COR-L47 (cell line): ENCODE data around the gene DNASE2.

ENCODE experiments used
- DNase-seq: peaks from one replicate; lab custom pipeline; 2025; lab: John Stamatoyannopoulos, UW

DNASE2 gene

DNA sequence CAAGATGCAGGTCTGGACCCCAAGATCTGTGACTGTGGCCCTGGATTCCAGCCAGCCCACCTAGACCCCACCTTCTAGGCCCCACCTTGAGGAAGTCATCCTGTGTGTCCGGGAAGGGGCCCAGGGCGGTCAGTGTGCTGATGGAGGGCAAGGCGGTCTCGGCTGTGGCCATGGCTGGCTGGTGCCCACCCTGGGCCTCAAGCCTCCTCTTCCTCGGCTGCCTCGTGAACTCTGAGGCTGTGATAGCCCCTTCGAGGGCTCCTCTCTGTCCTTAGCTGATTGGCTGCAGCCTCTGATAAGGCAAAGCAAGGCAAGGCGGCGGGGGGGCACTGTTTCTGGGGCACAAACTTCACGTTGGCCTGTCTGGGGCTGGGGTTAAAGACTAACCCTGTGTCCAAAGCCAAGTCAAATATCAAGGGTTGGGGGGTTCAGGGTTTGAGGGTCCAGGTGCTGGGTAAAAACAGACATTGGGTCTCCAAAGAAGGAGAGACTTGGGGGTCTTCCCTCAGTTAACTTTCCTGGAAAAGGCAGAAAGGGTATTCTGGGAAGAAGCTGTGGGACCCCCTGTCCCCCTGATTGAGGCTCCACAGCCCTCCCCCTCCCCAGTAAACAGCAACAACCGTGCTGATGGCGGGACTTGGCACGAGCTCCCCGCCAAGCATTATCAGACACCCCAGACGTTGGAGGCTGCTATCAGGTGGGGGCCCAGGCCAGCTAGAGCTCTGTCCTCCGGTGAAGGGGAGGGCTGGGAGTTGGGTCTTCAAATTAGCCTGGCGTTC is 5.9 kb upstream of the DNASE2 start, which contains the start of gene KLF1:
Gene KLF1, minus strand, starts transcription at position 233 of the 779 bp plus-strand sequence. Its CDS starts 61 bp downstream, at position 172.
- no peak for DNase-seq

DNA sequence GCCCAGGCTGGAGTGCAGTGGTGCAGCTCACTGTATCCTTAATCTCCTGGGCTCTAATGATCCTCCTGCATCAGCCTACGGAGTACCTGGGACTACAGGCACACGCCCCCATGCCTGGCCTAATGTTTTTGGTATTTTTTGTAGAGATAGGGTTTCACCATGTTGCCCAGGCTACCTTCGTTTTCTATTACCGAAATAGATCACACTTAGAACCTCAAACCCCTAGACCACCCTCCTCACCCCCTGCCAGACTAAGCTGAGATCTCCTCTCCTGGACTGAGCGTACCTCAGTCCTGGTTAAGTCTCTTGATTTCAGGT is 5.4 kb upstream of the DNASE2 start:
- no peak for DNase-seq

DNA sequence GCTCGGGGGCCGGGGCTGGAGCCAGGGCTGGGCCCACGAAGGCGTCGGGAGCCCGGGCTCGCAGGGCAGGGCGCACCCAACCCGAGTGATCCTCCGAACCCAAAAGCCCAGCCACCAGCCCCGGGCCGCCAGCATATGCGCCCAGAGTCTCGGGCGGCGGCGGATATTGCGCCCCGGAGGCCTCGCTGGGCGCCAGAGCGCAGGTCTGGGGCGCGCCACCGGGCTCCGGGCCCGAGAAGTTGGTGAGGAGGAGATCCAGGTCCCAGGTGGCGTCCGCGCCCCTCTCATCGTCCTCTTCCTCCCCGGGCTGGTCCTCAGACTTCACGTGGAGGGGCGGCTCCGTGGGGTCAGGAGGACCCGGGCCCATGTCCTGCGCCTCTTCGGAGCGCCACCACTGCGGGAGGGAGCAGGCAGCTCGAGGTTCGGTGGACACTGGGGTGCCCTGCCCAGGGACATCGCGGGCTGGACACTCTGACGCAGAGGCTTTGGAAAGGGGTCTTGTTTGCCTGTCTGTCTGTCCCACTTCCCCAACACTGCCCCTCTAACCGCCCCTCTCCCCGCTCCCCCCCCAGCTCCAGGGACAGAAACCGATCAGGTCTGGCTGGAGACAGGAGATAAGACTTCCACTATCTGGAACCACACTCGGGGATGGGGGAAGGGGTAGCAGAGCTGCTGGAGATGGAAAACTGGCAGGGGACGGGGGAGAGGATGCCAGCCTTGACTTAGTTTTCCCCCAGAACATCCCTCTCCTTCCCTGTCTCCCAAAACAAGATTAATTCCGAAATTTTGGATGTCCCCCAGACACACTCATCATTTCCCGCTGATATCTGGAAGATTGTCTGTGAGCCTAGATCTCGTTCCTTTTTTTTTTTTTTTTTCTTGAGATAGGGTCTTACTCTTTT is 4.8 kb upstream of the DNASE2 start:
- DNase-seq, result no peak

DNA sequence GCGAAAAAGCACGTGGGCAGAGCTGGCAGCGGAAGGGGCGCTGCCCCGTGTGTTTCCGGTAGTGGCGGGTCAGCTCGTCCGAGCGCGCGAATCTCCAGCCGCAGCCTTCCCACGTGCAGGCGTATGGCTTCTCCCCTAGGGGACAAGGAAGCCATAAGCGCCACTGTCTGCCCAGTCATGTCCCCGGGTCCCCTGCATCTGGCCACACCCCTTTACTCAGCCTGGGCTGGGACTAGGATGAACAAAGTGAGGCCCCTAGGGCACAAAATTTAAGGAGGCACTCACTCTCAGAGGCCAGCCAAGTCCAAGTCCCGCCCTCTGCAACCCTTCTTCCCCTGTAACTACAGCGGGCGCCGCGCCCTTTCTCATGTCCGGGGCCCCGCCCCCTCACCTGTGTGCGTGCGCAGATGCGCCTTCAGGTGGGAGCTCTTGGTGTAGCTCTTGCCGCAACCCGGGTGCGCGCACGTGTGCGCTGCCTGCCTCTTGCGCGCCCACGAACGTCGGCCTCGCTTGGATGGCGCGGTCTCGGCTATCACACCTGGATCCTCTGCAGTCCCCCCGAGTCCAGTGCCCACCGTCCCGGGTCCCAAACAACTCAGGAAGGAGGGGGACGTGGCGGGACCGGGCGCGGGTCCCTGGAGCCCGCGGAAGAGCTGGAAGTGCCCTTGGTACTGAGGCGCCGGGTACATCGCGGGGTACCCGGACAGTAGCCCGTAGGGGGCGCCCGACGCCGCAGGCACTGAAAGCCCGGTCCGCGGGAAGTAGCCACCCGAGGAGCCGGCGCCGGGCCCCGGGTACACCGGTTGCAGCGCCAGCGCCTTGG is 3.9 kb upstream of the DNASE2 start:
- DNase-seq, result peak; percentile 97

DNA sequence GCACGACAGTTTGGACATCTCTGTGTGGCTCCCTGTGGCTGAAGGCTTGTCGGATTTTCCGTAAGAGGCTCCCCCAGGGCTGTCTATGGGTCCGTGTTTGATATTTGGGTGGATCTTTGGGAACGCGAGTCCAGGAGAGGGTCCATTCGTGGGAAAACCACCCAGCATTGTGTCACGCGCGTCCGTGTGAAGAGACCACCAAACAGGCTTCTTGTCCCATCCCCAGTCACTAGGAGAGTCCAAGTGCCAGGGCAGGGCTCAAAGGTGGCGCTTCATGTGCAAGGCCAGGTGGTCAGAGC is 3.3 kb upstream of the DNASE2 start:
- no peak for DNase-seq

- DNase-seq, result no peak
Measured at GRCh38 chr19:12884202-12884601, 3.0 kb upstream of the DNASE2 start.

DNA sequence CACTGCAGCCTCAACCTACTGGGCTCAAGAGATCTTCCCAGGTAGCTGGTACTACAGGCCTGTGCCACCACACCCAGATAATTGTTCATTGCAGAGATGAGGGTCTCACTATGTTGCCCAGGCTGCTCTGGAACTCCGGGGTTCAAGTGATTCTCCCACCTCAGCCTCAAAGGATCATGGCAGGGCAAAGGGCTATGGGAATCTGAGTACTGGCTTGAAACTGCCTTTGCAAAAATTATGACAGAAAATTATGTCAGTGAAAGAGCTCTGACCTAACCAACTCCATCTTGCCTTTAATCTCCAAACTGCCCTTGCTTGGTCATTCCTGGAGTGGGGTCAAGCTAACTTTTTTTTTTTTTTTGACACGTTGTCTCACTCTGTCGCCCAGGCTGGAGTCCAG is 1.3 kb upstream of the DNASE2 start:
- DNase-seq, result no peak

DNA sequence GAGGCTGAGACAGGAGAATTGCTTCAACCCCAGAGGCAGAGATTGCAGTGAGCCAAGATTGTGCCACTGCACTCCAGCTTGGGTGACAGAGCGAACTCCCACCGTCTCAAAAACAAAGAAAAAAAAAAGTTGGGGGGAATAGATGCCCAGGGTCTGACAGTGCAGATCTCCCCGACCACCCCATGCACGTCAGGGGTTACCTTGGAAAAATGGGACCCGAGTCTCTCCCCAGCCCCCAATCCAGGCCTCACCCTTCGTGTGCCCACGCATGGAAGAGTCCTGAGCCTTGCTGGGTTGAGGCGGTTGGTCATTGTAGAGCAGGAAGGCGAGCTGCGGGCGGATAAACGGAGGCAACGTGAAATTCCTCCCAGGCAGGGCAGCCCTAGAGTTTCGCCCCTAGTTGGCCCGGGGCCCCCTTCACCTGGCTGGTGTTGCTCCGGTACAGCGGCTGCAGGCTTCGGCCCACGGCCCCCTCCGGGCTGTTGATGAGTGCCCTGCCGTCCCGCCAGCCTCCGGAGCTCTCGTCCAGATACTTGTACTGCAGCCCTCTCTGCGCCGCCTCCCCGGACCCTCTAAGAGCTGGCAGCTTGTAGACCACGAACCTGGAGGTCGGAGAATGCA is 588 bp downstream of the DNASE2 start:
- no peak for DNase-seq

- no peak for DNase-seq
Measured at GRCh38 chr19:12875086-12875485, 6.2 kb downstream of the DNASE2 start.

DNA sequence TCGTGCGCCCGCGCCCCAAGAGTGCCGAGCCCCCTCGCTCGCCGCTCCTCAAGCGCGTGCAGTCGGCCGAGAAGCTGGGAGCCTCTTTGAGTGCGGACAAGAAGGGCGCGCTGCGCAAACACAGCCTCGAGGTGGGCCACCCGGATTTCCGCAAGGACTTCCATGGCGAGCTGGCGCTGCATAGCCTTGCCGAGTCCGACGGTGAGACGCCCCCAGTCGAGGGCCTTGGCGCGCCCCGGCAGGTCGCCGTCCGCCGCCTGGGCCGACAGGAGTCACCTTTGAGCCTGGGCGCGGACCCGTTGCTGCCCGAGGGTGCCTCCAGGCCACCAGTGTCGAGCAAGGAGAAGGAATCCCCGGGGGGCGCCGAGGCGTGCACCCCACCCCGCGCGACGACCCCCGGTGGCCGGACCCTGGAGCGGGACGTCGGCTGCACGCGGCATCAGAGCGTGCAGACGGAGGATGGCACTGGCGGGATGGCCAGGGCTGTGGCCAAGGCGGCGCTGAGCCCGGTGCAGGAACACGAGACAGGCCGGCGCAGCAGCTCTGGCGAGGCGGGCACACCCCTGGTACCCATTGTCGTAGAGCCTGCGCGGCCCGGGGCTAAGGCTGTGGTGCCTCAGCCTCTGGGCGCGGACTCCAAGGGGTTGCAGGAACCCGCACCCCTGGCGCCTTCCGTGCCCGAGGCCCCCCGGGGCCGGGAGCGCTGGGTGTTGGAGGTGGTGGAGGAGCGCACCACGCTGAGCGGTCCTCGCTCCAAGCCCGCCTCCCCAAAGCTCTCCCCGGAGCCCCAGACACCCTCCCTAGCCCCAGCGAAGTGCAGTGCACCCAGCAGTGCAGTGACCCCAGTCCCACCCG is 7.1 kb downstream of the DNASE2 start:
- no peak for DNase-seq

DNA sequence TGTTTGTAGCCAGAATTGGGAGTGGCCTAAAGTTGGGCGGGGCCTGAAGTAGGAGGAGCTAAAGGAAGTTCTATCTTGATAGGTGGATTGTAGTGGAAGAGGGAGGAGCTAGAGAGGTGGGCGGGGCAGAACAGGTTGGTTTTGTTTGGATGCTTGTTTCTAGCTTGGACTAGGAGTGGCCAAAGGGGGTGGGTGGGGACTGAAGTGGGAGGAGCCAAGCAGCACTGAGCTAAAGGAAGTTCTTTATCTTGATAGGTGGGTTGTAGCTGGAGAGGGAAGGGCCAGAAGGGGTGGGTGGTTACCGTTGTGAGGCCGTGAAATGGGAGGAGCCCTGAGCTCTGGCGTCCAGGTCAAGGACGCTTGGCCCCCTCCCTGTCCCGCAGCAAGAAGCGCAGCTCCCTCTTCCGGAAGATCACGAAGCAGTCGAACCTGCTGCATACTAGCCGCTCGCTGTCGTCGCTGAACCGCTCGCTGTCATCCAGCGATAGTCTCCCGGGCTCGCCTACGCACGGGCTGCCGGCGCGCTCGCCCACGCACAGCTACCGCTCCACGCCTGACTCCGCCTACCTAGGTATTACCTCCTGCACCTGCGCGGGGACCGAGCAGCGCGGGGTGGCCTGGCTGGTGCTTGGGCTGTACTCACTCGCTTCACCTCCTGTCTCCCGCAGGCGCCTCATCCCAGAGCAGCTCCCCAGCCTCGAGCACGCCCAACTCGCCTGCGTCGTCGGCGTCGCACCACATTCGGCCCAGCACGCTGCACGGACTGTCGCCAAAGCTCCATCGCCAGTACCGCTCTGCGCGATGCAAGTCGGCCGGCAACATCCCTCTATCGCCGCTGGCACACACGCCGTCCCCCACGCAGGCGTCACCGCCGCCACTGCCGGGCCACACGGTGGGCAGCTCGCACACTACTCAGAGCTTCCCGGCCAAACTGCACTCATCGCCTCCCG is 8.0 kb downstream of the DNASE2 start:
- DNase-seq, result no peak

GRCh38 chr19:12872255-12872654 is 9.0 kb downstream of the DNASE2 start:
- no peak for DNase-seq

- no peak for DNase-seq
Measured at GRCh38 chr19:12871681-12872080, 9.6 kb downstream of the DNASE2 start.

DNA sequence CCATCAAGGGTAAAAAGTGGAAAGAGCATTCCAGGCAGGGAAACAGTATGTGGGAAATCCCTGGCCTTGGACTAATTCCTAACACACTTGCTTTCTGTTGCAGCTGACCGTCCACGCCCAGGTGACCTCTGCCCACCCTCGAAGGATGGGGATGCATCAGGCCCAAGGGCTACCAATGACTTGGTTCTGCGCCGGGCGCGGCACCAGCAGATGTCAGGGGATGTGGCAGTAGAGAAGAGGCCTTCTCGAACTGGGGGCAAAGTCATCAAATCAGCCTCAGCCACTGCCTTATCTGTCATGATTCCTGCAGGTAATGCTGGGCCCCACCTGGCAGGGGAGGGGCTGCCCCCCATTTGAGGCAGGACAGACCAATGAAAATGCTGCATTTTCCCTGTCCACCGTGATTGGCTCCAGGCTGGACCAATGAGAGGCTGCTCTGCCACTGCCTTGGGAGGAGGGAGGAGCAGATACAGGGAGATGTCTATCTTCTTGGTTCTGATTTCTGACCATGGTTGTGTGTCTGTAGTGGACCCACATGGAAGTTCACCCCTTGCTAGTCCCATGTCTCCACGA is 12.6 kb downstream of the DNASE2 start:
- no peak for DNase-seq

GRCh38 chr19:12867120-12868099 is 13.8 kb downstream of the DNASE2 start:
- no peak for DNase-seq

DNA sequence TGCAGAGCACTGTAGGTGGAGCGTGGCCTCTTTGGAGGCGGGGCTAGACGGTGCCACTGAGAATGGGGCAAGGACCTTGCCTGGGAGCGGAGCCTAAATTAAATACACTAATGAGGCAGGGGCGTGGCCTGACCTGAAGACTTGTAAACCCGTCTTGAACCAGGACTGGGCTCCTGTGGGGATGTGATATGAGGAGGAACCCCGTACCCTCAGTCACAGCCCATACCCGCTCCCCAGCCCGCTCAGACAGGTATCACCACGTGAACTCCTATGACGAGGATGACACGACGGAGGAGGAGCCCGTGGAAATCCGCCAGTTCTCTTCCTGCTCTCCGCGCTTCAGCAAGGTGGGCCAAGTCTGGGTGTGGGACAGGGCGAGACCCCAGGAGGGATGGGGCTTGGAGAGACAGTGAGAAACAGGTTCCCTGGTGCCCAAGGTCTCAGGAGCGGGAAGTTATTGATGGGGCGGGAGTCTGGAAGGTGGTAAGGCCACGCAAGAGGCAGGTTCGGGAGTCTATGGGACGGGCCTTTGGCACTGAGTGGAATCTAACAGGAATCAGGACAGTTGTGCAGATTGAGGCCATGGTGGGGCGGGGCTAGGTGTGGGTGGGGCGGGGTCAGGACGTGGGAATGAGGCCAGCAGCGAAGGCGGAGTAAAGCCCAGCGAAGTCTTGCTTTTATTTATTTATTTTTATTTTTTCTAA is 14.7 kb downstream of the DNASE2 start:
- no peak for DNase-seq

- DNase-seq, result no peak
Measured at GRCh38 chr19:12865746-12866415, 15.4 kb downstream of the DNASE2 start.
